Endometrial microvascular endothelial cells (primary cell): ENCODE measurements around the gene RPS17. TPM values are rescaled to one million over a fixed set of nuclear protein-coding genes. Genes with fewer than 3 reads are reported as not detected.
"Not testable (repeated sequence)": the region's sequence is repeated elsewhere in the genome, so short reads cannot be mapped to it uniquely, and the experiment has no call there.

ENCODE experiments used
- in situ Hi-C: cut with HindIII; loops from 2 replicates; pipeline ENCODE4 v1.10.0; 2017; ENCODE audit warnings: low sequenced_read_pairs, low pct_unique_long_range_greater_than_20kb; ENCODE audit errors: inconsistent ontology term
- total RNA-seq: library from RNA; depleted of rRNA; stranded (reverse); fragments of >200 nt; gene quantifications from one replicate; pipeline ENCODE4 v1.2.3, GENCODE V29; 2015; ENCODE audit errors: inconsistent ontology term

The RPS17 gene
- total RNA-seq, 1 donor from 2014 or later = 1,693 TPM

GRCh38 chr15:82532383-82532990, 7.8 kb downstream of the RPS17 start:
- in situ Hi-C loops = loop anchor here (25.0 kb wide), 1 partner anchor 480 kb away; the partner anchor contains the start of gene C15orf40

DNA sequence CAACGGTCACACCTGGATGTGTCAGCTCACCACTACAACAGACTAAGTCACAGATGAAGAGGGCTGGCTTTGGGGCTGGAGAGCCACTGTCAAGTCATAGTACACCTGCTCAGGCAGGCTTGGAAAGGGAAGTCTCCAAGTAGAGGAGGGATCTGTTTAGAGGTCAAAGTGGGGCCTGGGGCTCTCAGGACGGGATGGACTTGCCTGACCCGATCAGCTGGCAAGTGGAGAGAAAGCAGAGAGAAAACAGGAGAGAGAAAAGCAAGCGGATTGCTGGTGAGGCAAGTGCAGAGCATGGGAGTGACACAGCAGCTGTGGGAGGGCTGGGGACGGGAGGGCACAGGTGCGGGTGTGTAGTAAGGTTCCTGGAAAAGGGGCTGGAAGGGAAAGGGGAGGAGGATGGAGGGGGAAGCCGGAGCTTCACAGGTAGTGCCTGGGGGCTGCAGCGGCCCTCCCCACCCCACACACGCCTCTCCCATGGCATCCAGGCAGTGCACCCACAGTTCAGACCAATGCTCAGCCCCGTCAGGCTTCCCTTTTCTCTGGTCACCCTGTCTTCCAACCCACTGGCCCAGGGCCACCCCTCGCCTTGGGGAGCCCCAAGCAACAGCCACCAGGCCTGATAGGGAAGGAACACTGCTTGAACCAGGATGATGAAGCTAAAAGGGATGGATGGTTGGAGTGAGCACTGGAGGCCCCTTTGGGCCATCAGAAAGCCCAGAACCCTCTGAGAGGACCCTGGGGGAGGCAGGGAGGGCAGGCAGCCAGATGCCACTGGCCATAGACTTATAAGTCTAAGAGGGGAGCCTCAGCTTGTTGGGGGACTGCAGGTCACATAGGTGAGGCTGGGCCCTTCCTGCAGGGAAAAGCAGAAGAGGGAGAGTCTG, 8.5 kb downstream of the RPS17 start:
- in situ Hi-C loops = loop anchor here (25.0 kb wide), 1 partner anchor 481 kb away; the partner anchor contains the start of gene C15orf40

DNA sequence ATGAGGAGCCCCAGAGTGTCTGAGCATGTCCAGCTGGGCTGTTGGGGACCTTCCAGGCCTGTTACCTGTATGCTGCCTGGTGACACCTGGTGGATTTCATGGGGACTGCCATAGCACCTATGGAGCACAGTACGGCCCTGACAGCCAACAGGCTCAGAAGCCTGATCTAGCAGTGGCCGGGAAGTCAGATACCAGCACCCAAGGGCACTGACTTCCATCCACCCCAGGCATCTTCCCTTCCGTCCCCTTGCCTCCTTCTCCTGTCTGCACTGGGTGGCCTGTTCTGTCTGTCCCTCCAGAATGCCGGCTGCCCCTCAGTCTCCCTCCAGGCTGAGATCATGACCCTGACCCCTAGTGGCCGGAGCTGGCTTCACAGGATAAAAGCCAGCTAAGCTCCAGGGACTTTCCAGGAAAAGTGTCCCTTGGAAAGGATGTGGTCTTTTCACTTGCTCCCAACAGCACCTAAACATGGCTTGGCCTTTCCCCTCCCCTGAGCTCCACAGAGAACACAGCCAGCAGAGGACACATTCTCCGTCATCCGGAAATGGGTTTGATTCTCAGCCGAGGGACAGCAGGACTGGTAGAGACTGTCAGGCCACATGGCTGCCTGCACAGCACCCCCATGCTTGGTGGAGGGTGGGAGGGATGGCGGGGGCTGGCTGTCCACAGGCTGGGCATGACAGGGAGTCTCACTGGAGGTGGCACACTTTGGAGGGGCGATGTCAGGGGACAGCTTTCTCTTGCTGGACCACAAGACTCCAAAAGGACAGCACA, 9.5 kb downstream of the RPS17 start:
- in situ Hi-C loops = loop anchor here (25.0 kb wide), 1 partner anchor 482 kb away; the partner anchor contains the start of gene C15orf40

GRCh38 chr15:82530006-82530405, 10.3 kb downstream of the RPS17 start:
- in situ Hi-C loops = loop anchor here (25.0 kb wide), 1 partner anchor 482 kb away; the partner anchor contains the start of gene C15orf40

- in situ Hi-C loops = not testable (repeated sequence)
Observed at GRCh38 chr15:82513587-82513986, 26.7 kb downstream of the RPS17 start.

DNA sequence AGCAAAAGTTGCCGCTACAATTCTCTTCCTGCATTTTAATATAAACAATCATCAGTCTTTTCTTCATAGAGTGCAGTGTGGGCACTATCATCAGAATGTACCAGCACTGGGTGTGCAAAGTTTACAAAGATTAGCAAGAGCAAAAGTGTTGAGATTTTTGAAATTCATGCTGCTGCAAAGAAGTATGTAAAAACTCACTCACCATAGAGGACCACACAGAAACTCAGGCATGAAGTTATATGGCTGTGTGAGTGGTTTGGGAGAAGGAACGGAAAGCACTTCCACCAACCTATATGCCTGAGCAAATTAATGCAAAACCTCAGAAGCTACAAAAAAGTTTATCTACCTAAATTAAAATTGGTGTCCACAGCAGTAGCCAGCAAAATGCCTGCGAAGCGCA, 32.6 kb downstream of the RPS17 start:
- in situ Hi-C loops = not testable (repeated sequence)

DNA sequence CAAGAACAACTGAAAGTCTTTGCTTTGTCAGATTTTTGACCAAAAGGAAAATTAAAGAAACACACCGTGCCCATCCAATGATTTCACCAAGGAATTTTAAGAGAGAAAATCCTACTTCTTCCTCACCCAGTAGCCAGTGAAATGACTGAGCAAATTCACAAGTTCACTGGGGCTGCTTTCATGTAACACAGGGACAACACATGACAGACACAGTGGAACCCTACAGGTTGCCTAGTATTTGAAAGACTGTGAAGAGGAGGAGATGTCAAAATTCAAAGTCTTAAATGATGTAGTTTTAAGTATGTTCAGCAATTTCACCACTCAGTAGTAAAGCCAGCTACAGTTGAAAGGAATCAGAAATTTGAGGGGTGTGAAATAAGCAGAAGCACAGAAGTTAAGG, 33.2 kb downstream of the RPS17 start:
- in situ Hi-C loops = not testable (repeated sequence)

GRCh38 chr15:82505842-82506241, 34.4 kb downstream of the RPS17 start:
- in situ Hi-C loops = not testable (repeated sequence)

DNA sequence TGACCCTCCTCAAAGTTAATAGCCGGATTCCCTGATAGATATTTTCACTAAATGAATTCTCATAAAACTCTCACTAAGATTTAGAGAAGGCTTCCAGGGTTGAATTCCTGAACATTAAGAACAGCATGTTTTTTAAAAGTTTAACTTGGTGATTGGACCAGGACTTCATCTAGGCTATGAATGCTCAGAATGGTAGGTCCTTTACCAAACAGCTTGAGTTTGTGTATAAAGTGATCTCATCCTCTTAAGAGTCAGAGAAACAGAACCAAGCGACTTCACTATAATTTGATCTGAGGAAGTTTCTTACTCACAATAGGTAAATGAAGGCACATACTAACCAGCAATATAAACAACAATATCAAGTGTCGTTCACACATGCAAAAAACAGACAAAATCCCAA, 36.2 kb downstream of the RPS17 start:
- in situ Hi-C loops = not testable (repeated sequence)

DNA sequence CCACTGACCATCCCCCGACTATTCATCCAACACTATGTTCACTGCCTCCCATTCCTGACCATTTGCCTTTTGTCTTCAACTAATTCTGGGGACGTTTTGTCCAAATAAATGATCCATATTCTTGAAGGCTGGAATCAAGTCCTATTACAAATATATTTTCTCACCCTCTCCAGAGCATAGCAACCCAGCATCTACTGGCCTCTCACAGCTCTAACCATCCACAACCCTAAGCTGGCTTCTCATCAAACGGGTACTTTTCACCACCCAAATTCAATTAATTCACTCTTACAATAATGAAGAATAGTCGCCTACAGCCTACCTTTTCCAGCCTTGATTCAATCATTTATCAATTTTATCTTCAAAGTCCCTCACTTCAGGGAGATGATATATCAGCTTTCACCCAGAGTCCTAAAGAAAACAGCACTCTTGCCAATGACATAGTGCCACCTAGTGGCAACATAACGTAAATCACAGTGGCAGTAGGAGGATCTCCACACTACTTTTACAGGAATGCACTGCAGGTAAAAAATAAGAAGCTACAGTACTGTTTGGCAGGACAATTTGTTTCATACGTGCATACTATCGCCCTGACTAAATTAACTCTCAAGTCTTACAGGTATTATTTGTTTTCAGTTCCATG, 37.4 kb downstream of the RPS17 start:
- in situ Hi-C loops = not testable (repeated sequence)

DNA sequence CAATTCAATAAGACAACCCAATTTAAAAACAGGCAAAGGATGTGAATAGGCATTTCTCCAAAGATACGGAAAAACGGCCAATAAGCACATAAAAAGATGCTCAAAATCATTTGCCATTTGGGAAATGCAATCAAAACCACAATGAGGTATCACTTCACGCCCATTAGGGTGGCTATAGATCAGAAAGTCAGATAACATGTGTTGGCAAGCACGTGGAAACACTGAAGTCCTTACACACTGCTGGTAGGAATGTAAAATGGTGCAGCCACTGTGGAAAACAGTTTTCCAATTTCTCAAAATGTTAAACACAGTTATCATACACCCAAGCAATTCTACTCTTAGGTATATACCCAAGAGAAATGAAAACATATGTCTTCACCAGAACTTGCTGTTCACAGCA, 39.5 kb downstream of the RPS17 start:
- in situ Hi-C loops = not testable (repeated sequence)

- in situ Hi-C loops = not testable (repeated sequence)
Observed at GRCh38 chr15:82497978-82498377, 42.3 kb downstream of the RPS17 start.

GRCh38 chr15:82488250-82488649, 52.0 kb downstream of the RPS17 start:
- in situ Hi-C loops = not testable (repeated sequence)

GRCh38 chr15:82487045-82487444, 53.2 kb downstream of the RPS17 start:
- in situ Hi-C loops = not testable (repeated sequence)

Other genes starting within 250 kb of the RPS17 start
- gene GOLGA6L10, start 191.0 kb downstream of the RPS17 start, total RNA-seq = 0.28 TPM
- gene GOLGA6L9, start 110.6 kb downstream of the RPS17 start, total RNA-seq = 0.74 TPM
- not detected for gene CPEB1, start 106.9 kb upstream of the RPS17 start, total RNA-seq
- not detected for gene AP3B2, start 169.4 kb upstream of the RPS17 start, total RNA-seq